GM19043 (cell line): Measurements from ENCODE around the gene PLCB4.

ENCODE experiments used
- ATAC-seq: cut with Tn5 transposase; IDR thresholded peaks from one replicate; pipeline ENCODE4 v1.9.1; 2021; ENCODE audit warnings: low read depth; ENCODE audit not compliant: unreplicated experiment

PLCB4 gene

DNA sequence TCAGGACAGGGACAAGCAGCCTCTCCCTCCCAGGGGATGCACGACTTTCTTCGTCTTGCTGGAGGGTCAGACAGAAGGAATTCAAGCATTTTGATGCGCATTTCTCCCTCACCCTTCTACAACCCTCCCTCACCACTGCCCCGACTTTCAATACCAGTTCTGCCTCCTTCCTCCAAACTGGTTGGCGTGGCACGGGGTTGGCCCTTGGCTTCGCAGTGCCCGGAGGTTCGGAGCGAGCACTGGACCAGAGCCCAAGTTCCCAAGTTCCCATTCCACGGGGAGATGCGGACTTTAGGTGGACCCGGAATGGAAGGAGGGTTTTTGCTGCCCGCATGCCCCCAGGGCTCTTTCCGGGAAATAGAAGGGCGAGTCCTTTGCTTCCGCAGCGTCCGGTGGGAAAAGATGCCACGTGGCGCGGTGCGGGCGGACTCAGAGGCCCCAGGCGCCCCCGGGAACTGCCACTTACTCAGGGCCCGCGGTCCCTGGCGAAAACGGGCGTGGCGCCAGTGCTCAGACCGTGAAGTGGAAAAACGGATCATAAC, 437.5 kb downstream of the PLCB4 start:
- no peak for ATAC-seq

DNA sequence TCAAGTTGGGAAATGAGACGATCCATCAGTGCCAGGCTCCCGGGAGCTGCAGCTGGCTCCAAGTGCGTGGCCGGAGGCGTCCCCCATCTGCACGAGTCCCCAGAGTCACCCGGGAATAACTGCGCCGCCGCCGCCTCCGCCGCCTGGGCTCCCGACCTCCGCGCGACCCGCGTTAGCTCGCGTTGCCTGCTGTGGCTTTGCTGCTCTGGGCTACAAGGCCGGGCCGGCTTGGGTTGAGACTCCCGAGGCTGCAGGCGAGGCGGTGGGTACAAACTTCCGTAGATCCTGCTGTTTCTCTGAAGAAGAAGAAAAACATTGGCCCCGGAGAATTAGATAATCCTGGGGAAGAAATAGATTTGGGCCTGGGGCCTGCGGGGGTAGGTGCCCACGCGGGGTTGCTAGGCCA, 438.1 kb downstream of the PLCB4 start:
- ATAC-seq = no peak

DNA sequence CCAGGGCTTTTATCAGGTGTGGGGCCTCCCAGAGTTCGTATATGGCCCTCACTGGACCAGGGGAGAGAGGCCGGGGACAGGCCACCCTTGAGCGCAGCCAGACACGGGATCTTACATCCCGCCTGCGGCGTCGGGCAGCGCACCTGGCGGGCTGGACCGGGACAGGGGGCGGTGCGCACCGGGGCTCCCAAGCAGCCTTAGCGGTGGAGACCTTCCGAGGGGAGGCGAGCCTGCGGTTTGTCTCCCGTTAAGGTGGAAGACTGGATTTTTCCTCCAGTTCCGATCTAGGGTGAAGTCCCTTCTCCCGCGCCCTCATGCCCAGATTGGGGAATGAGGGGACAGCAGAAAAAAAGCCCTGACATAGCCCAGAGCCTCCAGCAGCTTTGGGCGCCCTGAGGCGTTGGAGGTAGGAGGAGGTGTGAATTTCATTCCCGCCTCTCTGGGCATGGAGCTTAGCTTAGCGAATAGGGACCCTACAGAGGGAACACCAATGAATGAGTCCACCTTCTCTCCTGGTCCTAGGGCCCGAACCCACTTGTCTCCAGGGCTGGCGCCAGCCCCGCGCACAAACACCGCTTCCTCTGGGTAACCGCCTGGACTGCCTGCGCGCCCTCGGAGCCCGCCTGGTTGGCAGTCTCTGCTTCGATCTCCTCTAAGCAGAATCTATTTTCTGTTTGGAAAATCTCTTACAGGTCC, 438.8 kb downstream of the PLCB4 start:
- no peak for ATAC-seq

DNA sequence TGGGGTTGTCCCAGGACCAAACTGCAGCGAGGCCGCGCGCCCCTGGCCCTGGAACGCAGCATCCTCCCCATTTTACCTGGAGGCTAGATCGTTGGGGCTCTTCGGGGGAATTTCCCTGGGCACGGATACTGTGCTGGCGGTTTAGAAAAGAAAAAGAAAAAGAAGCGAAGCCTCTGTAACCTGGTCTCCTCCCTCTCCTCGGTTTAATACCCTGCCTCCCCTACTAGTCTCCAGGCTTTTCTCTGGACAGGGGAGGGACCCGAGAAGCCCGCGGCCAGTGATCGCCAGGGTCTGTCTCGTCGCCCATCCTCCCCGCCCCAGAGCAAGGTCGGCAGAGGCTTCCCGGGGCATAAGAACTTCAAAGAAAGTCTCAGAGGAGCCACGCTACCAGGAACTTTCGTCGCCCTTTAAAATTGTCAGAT, 439.4 kb downstream of the PLCB4 start:
- ATAC-seq = no peak

DNA sequence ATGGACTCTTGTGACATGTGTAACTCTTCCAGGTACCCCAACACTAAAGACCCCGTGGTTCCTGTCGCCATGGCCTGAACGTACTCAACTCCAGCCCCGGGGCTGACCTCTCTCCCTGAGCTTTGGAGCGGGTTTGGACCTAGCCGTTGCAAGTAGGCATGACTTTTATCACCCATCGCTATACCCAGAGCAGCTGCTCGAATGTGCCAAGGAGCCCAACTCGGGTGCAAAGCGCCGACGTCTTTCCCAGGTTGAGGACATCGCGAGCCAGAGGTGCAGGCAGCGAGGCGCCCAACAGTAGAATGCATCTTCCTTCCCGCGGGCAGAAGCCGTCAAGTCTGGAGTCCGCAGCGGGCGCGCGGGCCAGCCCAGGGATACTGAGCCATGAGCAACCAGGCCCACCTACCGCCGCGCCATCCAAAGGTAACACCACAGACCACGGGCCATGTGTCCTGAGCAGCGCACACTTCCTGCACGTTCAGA, 439.9 kb downstream of the PLCB4 start:
- no peak for ATAC-seq

DNA sequence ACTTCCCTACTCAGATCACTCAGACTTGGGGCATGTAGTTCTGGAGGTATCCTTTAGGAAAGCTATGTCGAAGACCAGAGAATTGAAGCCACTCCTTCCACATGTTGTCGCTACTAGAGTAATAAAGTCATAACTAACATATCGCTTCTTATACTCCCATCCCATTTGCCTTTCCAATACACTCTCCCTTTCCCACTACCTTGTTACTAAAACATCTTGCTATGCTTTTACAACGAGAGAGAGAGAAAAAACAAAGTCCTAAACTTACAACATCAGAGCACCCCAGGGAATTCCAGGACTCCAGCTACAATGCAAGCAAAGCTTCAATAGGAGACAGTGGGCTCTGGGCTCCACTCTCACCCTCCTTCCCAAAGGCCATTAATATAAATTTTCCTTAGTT, 440.4 kb downstream of the PLCB4 start:
- ATAC-seq = no peak

DNA sequence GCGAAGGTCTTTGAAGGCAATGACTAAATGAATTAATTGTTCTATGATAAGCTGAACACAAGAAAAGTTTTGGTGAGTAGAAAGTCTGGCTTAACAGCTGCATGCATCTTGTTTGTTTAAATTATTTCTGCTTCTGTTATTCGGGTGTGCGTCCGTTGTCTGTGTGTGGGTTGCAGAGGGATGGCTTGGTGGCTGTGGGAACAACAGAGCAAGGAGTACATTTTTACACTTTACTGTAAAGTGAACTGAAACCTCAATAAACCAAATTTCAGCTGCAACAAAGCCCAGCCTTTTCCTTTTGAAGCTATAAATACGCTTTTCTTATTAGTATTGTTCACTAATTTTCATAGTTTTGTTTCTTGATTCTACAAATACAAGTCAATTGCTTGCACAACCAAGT, 442.0 kb downstream of the PLCB4 start:
- ATAC-seq = peak; percentile 48

DNA sequence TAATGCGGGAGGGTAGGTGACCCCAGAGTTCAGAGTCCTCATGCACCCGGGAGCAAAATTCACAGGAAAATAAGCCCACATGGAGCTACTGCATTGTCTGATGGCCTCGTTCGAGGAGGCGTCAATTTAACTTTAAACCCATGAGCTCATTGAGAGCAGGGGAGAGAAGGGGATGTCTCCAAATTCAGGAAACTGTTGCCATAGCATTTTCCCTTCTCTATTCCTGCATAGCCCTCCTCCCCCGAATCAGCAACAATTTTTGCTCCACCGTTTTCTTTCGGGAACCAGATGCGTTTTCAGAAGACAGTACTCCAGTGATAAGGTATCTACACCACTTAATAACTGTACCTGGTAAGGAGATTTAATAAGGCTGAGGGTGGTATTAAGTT, 445.2 kb downstream of the PLCB4 start:
- ATAC-seq = no peak

DNA sequence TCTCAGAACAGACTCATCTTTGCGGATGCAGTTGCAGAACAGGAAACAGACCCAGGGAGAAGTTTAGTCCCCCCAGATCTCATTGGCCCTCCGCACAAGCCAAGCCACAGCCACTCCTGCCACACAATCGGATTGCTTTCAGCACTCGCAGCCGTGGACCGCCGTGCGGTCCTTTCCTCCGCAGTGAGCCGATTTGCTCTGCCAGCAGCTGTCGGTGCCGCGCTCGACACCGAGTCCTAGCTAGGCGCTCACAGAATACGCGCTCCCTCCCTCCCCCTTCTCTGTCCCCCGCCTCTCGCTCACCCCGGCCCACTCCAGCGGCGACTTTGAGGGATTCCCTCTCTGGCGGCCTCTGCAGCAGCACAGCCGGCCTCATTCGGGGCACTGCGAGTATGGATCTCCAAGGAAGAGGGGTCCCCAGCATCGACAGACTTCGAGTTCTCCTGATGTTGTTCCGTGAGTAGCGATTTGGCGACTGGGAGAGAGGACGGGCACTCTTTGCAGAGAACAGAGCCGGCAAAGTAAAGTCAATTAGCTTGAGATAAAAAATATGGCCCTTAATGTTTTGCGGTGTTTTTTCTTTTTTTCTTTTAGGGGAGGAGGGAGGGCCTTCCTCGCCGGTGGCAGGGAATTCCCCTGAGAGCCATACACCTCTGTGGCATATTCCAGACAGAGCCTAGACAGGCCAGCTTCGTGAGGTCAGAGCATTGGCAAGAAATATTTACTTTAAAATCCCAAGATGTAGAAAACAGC, 445.8 kb downstream of the PLCB4 start, which contains the start of gene LAMP5:
LAMP5 (plus strand) TSS at position 130 of the 753 bp plus-strand sequence; CDS start at position 393, 263 bp downstream.
- ATAC-seq = no peak

DNA sequence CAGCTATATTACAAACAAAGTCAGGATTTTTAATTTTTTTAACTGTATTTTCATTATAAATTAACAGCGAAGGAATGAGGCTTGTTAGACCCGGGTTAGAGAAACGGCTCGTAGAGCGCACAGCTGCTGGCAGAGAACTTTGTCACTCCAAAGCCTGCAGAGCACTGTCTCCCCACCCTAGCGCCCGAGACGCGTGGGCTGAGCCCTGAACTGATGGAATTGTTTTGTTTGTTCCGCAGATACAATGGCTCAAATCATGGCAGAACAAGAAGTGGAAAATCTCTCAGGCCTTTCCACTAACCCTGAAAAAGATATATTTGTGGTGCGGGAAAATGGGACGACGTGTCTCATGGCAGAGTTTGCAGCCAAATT, 446.3 kb downstream of the PLCB4 start:
- no peak for ATAC-seq

DNA sequence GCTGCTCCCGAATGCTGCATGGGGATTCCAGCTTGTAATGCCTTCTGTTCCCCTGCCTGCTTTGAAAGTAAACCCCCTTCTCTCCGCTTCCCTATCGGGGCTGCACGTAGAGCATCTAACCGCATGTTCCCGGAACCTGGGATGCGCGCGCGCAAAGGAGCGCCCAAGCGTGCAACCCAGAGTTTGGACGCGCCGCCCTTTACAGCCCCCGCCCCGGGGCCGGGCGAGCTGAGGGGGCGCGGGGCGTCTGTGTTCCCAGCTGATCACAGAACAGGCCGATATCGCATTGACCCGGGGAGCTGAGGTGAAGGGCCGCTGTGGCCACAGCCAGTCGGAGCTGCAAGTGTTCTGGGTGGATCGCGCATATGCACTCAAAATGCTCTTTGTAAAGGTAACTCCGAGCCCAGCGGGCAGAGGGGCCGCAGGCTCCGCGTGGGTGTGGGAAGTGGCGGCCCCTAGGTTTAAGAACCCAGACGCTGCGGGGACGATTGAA, 446.9 kb downstream of the PLCB4 start:
- no peak for ATAC-seq

DNA sequence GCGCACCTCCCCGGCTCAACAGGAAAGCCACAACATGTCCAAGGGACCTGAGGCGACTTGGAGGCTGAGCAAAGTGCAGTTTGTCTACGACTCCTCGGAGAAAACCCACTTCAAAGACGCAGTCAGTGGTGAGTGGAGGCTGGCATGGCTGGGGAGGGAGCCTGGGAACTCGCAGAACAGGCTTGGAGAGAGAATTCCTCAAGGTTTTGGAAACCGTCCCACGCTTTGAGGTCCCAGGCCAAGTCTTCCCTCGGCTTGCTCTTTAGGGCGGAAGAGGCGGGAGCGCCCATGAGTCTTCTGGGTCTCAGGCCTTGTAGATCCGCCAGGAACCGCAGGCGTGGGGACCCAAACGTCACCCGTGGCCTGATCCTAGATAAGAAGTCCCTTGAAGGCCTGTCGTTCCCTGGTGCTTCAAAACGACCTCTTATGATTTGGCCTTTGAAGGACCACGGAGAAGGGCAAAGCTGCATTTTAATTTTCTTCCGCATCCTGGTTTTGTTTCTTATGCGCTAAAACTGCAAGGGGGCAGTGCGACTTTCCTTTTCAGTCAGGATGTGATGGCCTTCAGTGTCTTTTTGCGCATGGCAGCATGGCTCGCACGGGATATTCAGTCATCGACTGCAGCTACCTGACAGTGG, 447.5 kb downstream of the PLCB4 start:
- no peak for ATAC-seq

DNA sequence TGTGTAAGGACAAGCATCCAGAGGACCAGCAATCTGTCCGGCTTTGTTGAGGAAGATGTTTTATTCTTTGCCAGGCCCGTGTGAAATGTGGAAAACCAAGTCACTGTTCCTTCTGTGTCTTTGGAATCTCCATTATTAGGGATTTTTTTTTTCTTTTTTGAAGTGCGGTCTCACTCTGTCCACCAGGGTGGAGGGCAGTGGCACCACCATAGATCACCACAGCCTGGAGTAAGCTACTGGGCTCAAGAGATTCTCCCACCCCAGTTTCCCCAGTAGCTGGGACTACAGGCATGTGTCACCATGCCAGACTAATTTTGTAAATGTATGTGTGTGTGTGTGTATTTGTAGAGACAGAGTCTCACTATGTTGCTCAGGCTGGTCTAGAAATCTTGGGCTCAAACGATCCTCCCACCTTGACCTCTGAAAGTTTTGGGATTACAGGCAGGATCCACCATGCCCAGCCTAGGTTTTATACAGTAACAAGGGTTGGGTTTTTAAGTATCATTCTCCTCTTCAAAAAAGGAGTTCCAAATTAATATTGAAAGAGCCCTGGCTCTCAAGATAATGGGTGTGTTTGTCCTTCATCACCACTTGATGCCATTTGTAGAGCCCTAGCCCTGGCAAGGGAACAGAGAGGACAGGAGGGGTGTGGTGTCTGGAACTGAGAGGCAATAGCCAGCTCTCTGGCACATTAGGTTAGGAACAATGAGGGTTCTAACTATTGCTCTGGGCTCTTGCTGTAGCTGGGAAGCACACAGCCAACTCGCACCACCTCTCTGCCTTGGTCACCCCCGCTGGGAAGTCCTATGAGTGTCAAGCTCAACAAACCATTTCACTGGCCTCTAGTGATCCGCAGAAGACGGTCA, 448.6 kb downstream of the PLCB4 start:
- no peak for ATAC-seq

DNA sequence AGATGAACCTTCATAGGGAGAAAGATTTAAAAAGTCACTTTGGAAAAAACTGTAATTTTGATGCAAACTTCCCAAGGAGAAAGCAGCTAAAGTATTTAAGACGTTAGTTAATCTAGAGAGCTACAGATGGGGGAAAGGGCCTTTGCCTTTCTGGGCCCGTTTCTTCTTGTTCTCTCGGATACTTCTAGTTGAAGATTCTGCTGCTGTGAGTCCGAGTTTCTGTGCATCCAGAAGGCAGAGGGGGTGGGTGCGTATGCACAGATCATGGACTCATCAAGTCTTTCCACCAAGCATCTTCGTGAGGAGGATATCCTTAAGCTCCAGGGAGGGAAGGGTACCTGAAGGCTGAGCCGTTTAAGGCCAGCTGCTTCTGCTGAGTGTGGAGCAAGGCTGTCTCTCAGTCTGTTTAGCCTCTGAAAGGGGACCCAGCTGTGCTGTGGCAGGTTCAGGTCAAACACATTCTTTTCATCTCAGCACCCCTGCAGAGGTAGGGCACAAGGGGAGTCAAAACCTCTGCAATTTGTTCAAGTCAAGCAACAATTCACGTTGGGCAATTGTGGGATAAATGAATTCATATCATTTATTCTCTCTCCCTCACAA, 449.8 kb downstream of the PLCB4 start:
- no peak for ATAC-seq

DNA sequence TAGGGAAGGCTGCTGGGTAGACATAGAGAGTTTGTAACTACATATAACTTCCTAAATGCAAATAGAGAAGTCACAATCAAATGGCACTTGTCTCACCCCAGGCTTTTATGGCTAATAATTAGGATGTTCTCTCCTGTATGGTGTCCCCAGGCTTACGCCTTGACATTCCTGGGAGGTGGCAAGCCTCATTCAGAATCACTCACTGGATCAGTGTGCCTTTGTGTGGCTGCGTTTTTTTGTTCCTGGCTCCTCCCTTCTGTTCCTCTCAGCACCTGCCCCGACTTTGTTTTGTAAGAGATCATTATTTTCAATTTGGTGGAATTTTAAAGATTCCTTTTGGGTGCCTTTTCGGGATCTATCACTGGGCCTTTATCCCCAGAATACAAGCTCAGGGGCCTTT, 451.2 kb downstream of the PLCB4 start:
- no peak for ATAC-seq

DNA sequence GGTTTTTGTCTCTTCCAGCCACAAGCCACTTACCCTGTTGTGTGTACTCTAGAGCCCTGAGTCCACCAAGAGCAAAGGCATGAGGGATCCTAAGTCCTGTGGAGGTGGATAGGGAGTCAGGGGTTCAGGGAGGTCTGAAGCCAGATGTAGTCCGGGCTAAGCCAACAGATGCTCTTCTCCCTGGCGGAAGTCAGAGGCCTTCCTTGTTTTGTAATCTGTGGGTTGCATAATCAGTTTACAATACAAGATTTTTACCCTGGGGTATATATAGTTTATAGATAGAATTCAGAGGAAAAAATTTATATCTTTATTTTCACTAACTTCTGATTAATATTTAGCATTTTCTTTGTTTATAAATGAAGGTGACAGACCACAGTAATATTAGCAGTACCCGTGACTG, 454.7 kb downstream of the PLCB4 start:
- no peak for ATAC-seq
